H1 (cell line): ENCODE data around the gene NUTM1. TPM values are rescaled to one million over a fixed set of nuclear protein-coding genes. Genes with fewer than 3 reads are reported as not detected.

Experiments used
- CTCF ChIA-PET: fragments of 300-600 bp; sonication (Branson Sonifier 250); formaldehyde crosslinking; loops from one replicate; lab custom pipeline; 2021; ENCODE audit not compliant: partially characterized antibody; lab: Charles Lee
- POLR2A ChIA-PET: fragments of 300-600 bp; sonication (Branson Sonifier 250); formaldehyde crosslinking; loops from one replicate; lab custom pipeline; 2021; ENCODE audit warnings: inconsistent platforms; ENCODE audit not compliant: partially characterized antibody; lab: Charles Lee
- DNase-seq, 2 experiments: peaks; one replicate each; pipeline versions ENCODE4 v3.0.0 to v3.0.0-alpha.2; 2010 to 2022; ENCODE audit warnings: low spot score in 2 of 2, low read depth in 1 of 2, mixed read lengths in 1 of 2
- FAIRE-seq: peaks from 2 replicates; lab custom pipeline; 2011; peaks lifted over from hg19 to GRCh38; lab: Jason Lieb, UNC
- H2AFZ ChIP-seq: 2 replicates; pipeline ENCODE4 v1.8.1; 2012; ENCODE audit warnings: low read length, inconsistent platforms
- H2AK5ac ChIP-seq: 2 replicates; pipeline ENCODE4 v1.6.1; 2013; ENCODE audit warnings: low read depth, low read length
- H2BK120ac ChIP-seq: replicated peaks from 2 replicates; pipeline ENCODE3; 2013; ENCODE audit warnings: low read depth, low read length, inconsistent platforms
- H2BK12ac ChIP-seq: 2 replicates; pipeline ENCODE4 v1.6.1; 2013; ENCODE audit warnings: low read depth, low read length
- H2BK15ac ChIP-seq: 2 replicates; pipeline ENCODE4 v1.6.1; 2013; ENCODE audit warnings: low read length
- H2BK20ac ChIP-seq: 2 replicates; pipeline ENCODE4 v1.6.1; 2013; ENCODE audit warnings: low read length
- H2BK5ac ChIP-seq: 2 replicates; pipeline ENCODE4 v1.6.1; 2013; ENCODE audit warnings: low read depth, low read length
- H3K14ac ChIP-seq: 2 replicates; pipeline ENCODE4 v1.6.1; 2013; ENCODE audit warnings: inconsistent platforms; ENCODE audit not compliant: insufficient read length
- H3K18ac ChIP-seq: 2 replicates; pipeline ENCODE4 v1.6.1; 2013; ENCODE audit warnings: low read length; ENCODE audit errors: extremely low read depth
- H3K23ac ChIP-seq: 2 replicates; pipeline ENCODE4 v1.6.1; 2013; ENCODE audit warnings: inconsistent platforms; ENCODE audit not compliant: insufficient read length
- H3K23me2 ChIP-seq: 2 replicates; pipeline ENCODE4 v1.6.1; 2013; ENCODE audit warnings: low read depth, low read length
- H3K27ac ChIP-seq: 2 replicates; pipeline ENCODE4 v1.6.1; 2011; ENCODE audit warnings: low read depth, low read length, inconsistent platforms
- H3K27me3 ChIP-seq, 4 experiments: replicated peaks in 1 of 4; 1 replicate in 1 of 4; 2 replicates in 3 of 4; pipeline versions ENCODE4 v1.6.1 to v1.8.1; 2011 to 2013; ENCODE audit warnings: low read length in 3 of 4, mild to moderate bottlenecking in 3 of 4, inconsistent platforms in 2 of 4, mixed read lengths in 2 of 4, moderate library complexity in 1 of 4; ENCODE audit not compliant: control insufficient read depth in 3 of 4, insufficient read depth in 3 of 4; ENCODE audit errors: extremely low read depth in 1 of 4
- H3K36me3 ChIP-seq, 4 experiments: 2 replicates each; pipeline versions ENCODE4 v1.6.1 to v1.8.1; 2011 to 2013; ENCODE audit warnings: mild to moderate bottlenecking in 4 of 4, low read length in 3 of 4, moderate library complexity in 2 of 4, control low read depth in 1 of 4, inconsistent platforms in 1 of 4; ENCODE audit not compliant: insufficient read depth in 4 of 4, control insufficient read depth in 2 of 4
- H3K4ac ChIP-seq: replicated peaks from 2 replicates; pipeline ENCODE3; 2013; ENCODE audit warnings: low read length, low read depth, mixed read lengths, inconsistent platforms; ENCODE audit not compliant: insufficient read length
- H3K4me1 ChIP-seq, 4 experiments: replicated peaks in 1 of 4; 1 replicate in 1 of 4; 2 replicates in 3 of 4; pipeline versions ENCODE4 v1.6.1 to v1.8.1; 2011 to 2013; ENCODE audit warnings: low read length in 3 of 4, inconsistent platforms in 2 of 4, mixed read lengths in 1 of 4; ENCODE audit not compliant: insufficient read depth in 4 of 4, control insufficient read depth in 3 of 4
- H3K4me2 ChIP-seq, 2 experiments: 2 replicates each; pipeline versions ENCODE4 v1.6.1 to v1.8.1; 2011 to 2013; ENCODE audit warnings: low read depth in 2 of 2, low read length in 2 of 2, control low read depth in 1 of 2, inconsistent platforms in 1 of 2, mild to moderate bottlenecking in 1 of 2; ENCODE audit not compliant: insufficient read depth in 1 of 2
- H3K4me3 ChIP-seq, 4 experiments: fragments of 200-600, 300-600 bp in 1 of 4; sonication (generic), shearing (Covaris generic), sonication (Bioruptor Twin) in 1 of 4; 2 replicates each; pipeline versions ENCODE4 v1.5.1 to v1.8.1; 2011 to 2016; ENCODE audit warnings: low read length in 4 of 4, low read depth in 3 of 4, control low read depth in 2 of 4, inconsistent platforms in 2 of 4, mild to moderate bottlenecking in 2 of 4, mixed read lengths in 1 of 4, moderate library complexity in 1 of 4; ENCODE audit not compliant: insufficient read depth in 2 of 4; ENCODE audit errors: extremely low read depth in 1 of 4
- H3K56ac ChIP-seq: replicated peaks from 2 replicates; pipeline ENCODE3; 2013; ENCODE audit warnings: low read depth, mild to moderate bottlenecking, mixed read lengths, low read length, inconsistent platforms; ENCODE audit not compliant: insufficient read length
- H3K79me1 ChIP-seq: 2 replicates; pipeline ENCODE4 v1.6.1; 2013; ENCODE audit warnings: low read depth, low read length, control low read depth
- H3K79me2 ChIP-seq, 2 experiments: 2 replicates each; pipeline versions ENCODE4 v1.6.1 to v1.8.1; 2012 to 2013; ENCODE audit warnings: low read length in 2 of 2, mild to moderate bottlenecking in 2 of 2, inconsistent platforms in 1 of 2; ENCODE audit not compliant: insufficient read depth in 2 of 2, control insufficient read depth in 1 of 2
- H3K9ac ChIP-seq, 4 experiments: replicated peaks in 1 of 4; 1 replicate in 1 of 4; 2 replicates in 3 of 4; pipeline versions ENCODE4 v1.6.1 to v1.8.1; 2011 to 2013; ENCODE audit warnings: low read depth in 3 of 4, low read length in 3 of 4, control low read depth in 2 of 4, mild to moderate bottlenecking in 2 of 4, moderate library complexity in 2 of 4, inconsistent platforms in 1 of 4; ENCODE audit errors: extremely low read depth in 1 of 4
- H3K9me3 ChIP-seq, 2 experiments: 2 replicates each; pipeline versions ENCODE4 v1.6.1 to v1.8.1; 2012 to 2013; ENCODE audit warnings: mild to moderate bottlenecking in 2 of 2, moderate library complexity in 2 of 2, control low read depth in 1 of 2, inconsistent platforms in 1 of 2, low read depth in 1 of 2, low read length in 1 of 2, mixed read lengths in 1 of 2; ENCODE audit not compliant: insufficient read depth in 2 of 2
- H4K20me1 ChIP-seq, 2 experiments: replicated peaks in 1 of 2; 2 replicates each; pipeline versions ENCODE3 to v1.8.1; 2011 to 2013; ENCODE audit warnings: inconsistent platforms in 2 of 2, low read length in 2 of 2, mild to moderate bottlenecking in 1 of 2; ENCODE audit not compliant: insufficient read depth in 2 of 2, control insufficient read depth in 1 of 2
- H4K5ac ChIP-seq: 2 replicates; pipeline ENCODE4 v1.6.1; 2013; ENCODE audit warnings: low read length, low read depth, mixed read lengths, inconsistent platforms; ENCODE audit not compliant: insufficient read length
- H4K8ac ChIP-seq: 2 replicates; pipeline ENCODE4 v1.8.0; 2013; ENCODE audit warnings: mild to moderate bottlenecking, moderate library complexity, low read length, inconsistent platforms; ENCODE audit not compliant: insufficient read depth; ENCODE audit errors: extremely low read depth
- H4K91ac ChIP-seq: replicated peaks from 2 replicates; pipeline ENCODE3; 2013; ENCODE audit warnings: low read length, mixed read lengths, inconsistent platforms; ENCODE audit not compliant: insufficient read length
- CBX5 ChIP-seq: fragments of 300-800, 300-1000 bp; sonication (generic); IDR thresholded peaks from 2 replicates; pipeline ENCODE4 v1.7.1; 2016; ENCODE audit warnings: antibody characterized with exemption, low read length, low read depth
- CREB1 ChIP-seq: IDR thresholded peaks from 2 replicates; pipeline ENCODE4 v1.6.1; 2012; ENCODE audit warnings: inconsistent platforms
- EGR1 ChIP-seq: IDR thresholded peaks from 2 replicates; pipeline ENCODE4 v1.6.1; 2011; ENCODE audit warnings: low read depth, low read length, borderline replicate concordance
- GTF2F1 ChIP-seq: IDR thresholded peaks from 2 replicates; pipeline ENCODE4 v1.6.1; 2012; ENCODE audit warnings: low read depth, low read length, improper control_type of control experiment, borderline replicate concordance
- KDM4A ChIP-seq: IDR thresholded peaks from one replicate; pipeline ENCODE4 v1.7.1; 2012; ENCODE audit warnings: low read depth, mild to moderate bottlenecking, moderate library complexity, low read length, inconsistent platforms; ENCODE audit not compliant: severe bottlenecking
- RAD21 ChIP-seq, 2 experiments: IDR thresholded peaks in 1 of 2; conservative IDR thresholded peaks in 1 of 2; 2 replicates each; pipeline ENCODE4 v1.6.1; 2011; ENCODE audit warnings: low read depth in 2 of 2, low read length in 2 of 2, improper control_type of control experiment in 1 of 2, inconsistent platforms in 1 of 2, mild to moderate bottlenecking in 1 of 2, moderate library complexity in 1 of 2
- SRF ChIP-seq: IDR thresholded peaks from 2 replicates; pipeline ENCODE4 v1.6.1; 2011; ENCODE audit warnings: mild to moderate bottlenecking, low read depth, low read length, moderate library complexity
- TAF7 ChIP-seq: optimal IDR thresholded peaks from 2 replicates; pipeline ENCODE3; 2011; ENCODE audit warnings: low read depth, mild to moderate bottlenecking, inconsistent platforms, low read length, moderate library complexity, borderline replicate concordance
- TBP ChIP-seq: IDR thresholded peaks from 2 replicates; pipeline ENCODE4 v1.6.1; 2011; ENCODE audit warnings: low read depth, low read length, improper control_type of control experiment
- TCF12 ChIP-seq: IDR thresholded peaks from 2 replicates; pipeline ENCODE4 v1.6.1; 2011; ENCODE audit warnings: low read depth, mild to moderate bottlenecking, low read length
- ZNF274 ChIP-seq: IDR thresholded peaks from 2 replicates; pipeline ENCODE4 v1.7.0; 2012; ENCODE audit warnings: low read length, borderline replicate concordance; ENCODE audit errors: extremely low read depth
- WGBS, 2 experiments: shearing (Covaris generic) in 1 of 2; methylation state at CpG; one replicate each; pipeline versions ENCODE4 v1.1.6 to v1.1.7; 2013 to 2015; ENCODE audit warnings: low lambda C conversion rate in 2 of 2, mixed read lengths in 2 of 2, inconsistent platforms in 1 of 2, low coverage in 1 of 2, missing lambda C conversion rate in 1 of 2; ENCODE audit not compliant: insufficient replicate concordance in 2 of 2, insufficient coverage in 1 of 2, insufficient read length in 1 of 2; ENCODE audit errors: extremely low coverage in 1 of 2, missing lambda C conversion rate in 1 of 2; 5-methylcytosine and 5-hydroxymethylcytosine counted together
- polyA plus RNA-seq, 7 experiments: library from polyadenylated mRNA; depleted of rRNA in 3 of 7; stranded (reverse) in 5 of 7; unstranded in 2 of 7; fragments of >200 nt in 5 of 7; fragments of 200-250 nt in 2 of 7; gene quantifications; 1 replicate in 5 of 7; 2 replicates in 1 of 7; 4 replicates in 1 of 7; pipeline versions ENCODE4 v1.2.1 to v1.2.3, GENCODE V29; 2011 to 2013; ENCODE audit warnings: missing spikeins in 2 of 7, mixed read lengths in 2 of 7
- total RNA-seq: library from RNA; stranded (reverse); fragmentation: NEBNext Ultra II Directional; extraction: Animal tissue kit (Norgen Biotek cat#: 25700); gene quantifications from 2 replicates; pipeline ENCODE4 v1.2.1, GENCODE V29; 2021
- TF ChIP-seq, protein P1 (sequence below), 3 experiments: IDR thresholded peaks; 1 replicate in 2 of 3; 2 replicates in 1 of 3; pipeline versions ENCODE4 v1.5.1 to v1.6.1; 2011; ENCODE audit warnings: low read length in 3 of 3, mild to moderate bottlenecking in 3 of 3, inconsistent platforms in 2 of 3, low read depth in 1 of 3, moderate library complexity in 1 of 3; ENCODE audit not compliant: insufficient read depth in 1 of 3; ENCODE audit errors: control extremely low read depth in 1 of 3

The NUTM1 gene
- total and polyA plus RNA-seq, 2 of the 8 experiments (the other 6 are each of a cell fraction or from before 2014, with no cell fraction given): 0.39 to 0.60 TPM

DNA sequence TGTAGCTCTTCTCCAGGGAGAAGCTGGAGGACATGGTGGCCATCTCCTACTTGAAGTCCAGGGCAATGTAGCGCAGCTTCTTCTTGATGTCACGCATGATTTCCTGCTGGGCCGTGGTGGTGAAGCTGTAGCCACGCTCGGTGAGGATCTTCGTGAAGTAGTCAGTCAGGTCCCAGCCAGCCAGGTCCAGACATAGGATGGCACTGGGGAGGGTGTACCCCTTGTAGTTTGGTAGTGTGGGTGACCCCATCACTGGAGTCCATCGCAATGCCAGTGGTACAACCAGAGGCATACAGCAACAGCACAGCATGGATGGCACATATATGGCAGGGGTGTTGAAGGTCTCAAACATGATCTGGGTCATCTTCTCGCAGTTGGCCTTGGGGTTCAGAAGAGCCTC, 30.8 kb downstream of the NUTM1 start:
- no peak overlapping the region for H3K14ac ChIP-seq
- no peak overlapping the region for H4K91ac ChIP-seq
- ChIA-PET CTCF (no interaction called here), POLR2A (no interaction called here)
- no peak overlapping the region for H4K5ac ChIP-seq
- H3K4me2 ChIP-seq: no peak overlapping the region
- no peak overlapping the region for H4K8ac ChIP-seq
- H3K4me1 ChIP-seq: peaks cover 0 to 3% (median 0%) of the 10 kb centered on the region in 4 experiments; a peak in 1 of 7 replicates
- no peaks in the 10 kb centered on the region for H3K79me2 ChIP-seq
- H3K79me1 ChIP-seq: no peaks in the 10 kb centered on the region; the same call in 1 of the 2 replicates
- no peak overlapping the region for H3K23ac ChIP-seq
- no peak overlapping the region for H3K27ac ChIP-seq
- no peak overlapping the region for H3K56ac ChIP-seq
- no peak overlapping the region for H2AK5ac ChIP-seq
- H2BK12ac ChIP-seq: no peak overlapping the region
- no peak overlapping the region for H2BK5ac ChIP-seq
- H2BK20ac ChIP-seq: no peak overlapping the region
- no peaks in the 10 kb centered on the region for H4K20me1 ChIP-seq
- H2AFZ ChIP-seq: no peak overlapping the region
- H3K9me3 ChIP-seq: peaks cover 5 to 13% of the 10 kb centered on the region in 2 experiments; a peak in 3 of 4 replicates
- no peaks in the 10 kb centered on the region for H3K36me3 ChIP-seq
- no peak overlapping the region for H3K9ac ChIP-seq
- DNase-seq (no peak), FAIRE-seq (no peak)
- H2BK120ac ChIP-seq: no peak overlapping the region
- no peaks in the 10 kb centered on the region; a peak in 1 of 7 replicates for H3K27me3 ChIP-seq
- no peaks in the 10 kb centered on the region for H3K23me2 ChIP-seq
- H3K4me3 ChIP-seq: no peak overlapping the region
- no peak overlapping the region for H2BK15ac ChIP-seq
- H3K18ac ChIP-seq: no peak overlapping the region
- H3K4ac ChIP-seq: no peak overlapping the region
- WGBS, 2 experiments: 81% methylated on average over 8 of the region's 8 CpGs; no CpG with 5 or more reads in 1 of the 2 experiments
- no peak for TF ChIP-seq ZNF274
- TF ChIP-seq TBP: no peak
- no peak for TF ChIP-seq TAF7
- TF ChIP-seq, protein P1, sequence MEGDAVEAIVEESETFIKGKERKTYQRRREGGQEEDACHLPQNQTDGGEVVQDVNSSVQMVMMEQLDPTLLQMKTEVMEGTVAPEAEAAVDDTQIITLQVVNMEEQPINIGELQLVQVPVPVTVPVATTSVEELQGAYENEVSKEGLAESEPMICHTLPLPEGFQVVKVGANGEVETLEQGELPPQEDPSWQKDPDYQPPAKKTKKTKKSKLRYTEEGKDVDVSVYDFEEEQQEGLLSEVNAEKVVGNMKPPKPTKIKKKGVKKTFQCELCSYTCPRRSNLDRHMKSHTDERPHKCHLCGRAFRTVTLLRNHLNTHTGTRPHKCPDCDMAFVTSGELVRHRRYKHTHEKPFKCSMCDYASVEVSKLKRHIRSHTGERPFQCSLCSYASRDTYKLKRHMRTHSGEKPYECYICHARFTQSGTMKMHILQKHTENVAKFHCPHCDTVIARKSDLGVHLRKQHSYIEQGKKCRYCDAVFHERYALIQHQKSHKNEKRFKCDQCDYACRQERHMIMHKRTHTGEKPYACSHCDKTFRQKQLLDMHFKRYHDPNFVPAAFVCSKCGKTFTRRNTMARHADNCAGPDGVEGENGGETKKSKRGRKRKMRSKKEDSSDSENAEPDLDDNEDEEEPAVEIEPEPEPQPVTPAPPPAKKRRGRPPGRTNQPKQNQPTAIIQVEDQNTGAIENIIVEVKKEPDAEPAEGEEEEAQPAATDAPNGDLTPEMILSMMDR (IDR thresholded peaks at IDR 0.05; ENCODE audit: control extremely low read depth in 1 of 3, insufficient read depth in 1 of 3, low read depth in 1 of 3, low read length in 3 of 3): no peak
- TF ChIP-seq RAD21 (IDR thresholded peaks at IDR 0.05 in 1 of 2, conservative IDR thresholded peaks at IDR 0.05 in 1 of 2; ENCODE audit: low read depth in 2 of 2, low read length in 2 of 2): no peak
- TF ChIP-seq SRF: no peak
- no peak for TF ChIP-seq EGR1
- TF ChIP-seq GTF2F1: no peak
- TF ChIP-seq KDM4A: no peak
- no peak for TF ChIP-seq CBX5
- TF ChIP-seq TCF12: no peak
- no peak for TF ChIP-seq CREB1
